HEK293 (cell line): ENCODE results near the gene KRTAP20-4.

ENCODE experiments used
- CTCF ChIA-PET: fragments of 350-600 bp; formaldehyde crosslinking; extraction: SDS; loops from one replicate; lab custom pipeline; 2021; ENCODE audit warnings: antibody characterized with exemption; lab: Yijun Ruan, JAX
- POLR2A ChIA-PET: fragments of 300-600 bp; formaldehyde crosslinking; extraction: SDS; loops from one replicate; lab custom pipeline; 2020; ENCODE audit warnings: antibody characterized with exemption, inconsistent platforms; lab: Yijun Ruan, JAX
- H3K27ac ChIP-seq: fragments of 200-500 bp; sonication (Bioruptor generic); 2 replicates; pipeline ENCODE4 v1.5.1; 2014; ENCODE audit warnings: low read depth, low read length, control low read depth, inconsistent platforms; ENCODE audit errors: extremely low read depth
- H3K36me3 ChIP-seq, 2 experiments: fragments of 200-500 bp in 1 of 2; sonication (Bioruptor generic) in 1 of 2; 1 replicate in 1 of 2; 2 replicates in 1 of 2; pipeline ENCODE4 v1.5.1; 2014 to 2017; ENCODE audit warnings: inconsistent platforms in 2 of 2, low read length in 2 of 2; ENCODE audit not compliant: control insufficient read depth in 2 of 2, insufficient read depth in 1 of 2
- H3K4me1 ChIP-seq: fragments of 200-500 bp; sonication (Bioruptor generic); 2 replicates; pipeline ENCODE4 v1.5.1; 2014; ENCODE audit warnings: mild to moderate bottlenecking, low read length, inconsistent platforms; ENCODE audit not compliant: control insufficient read depth, insufficient read depth
- H3K4me3 ChIP-seq: 2 replicates; pipeline ENCODE4 v1.5.1; 2011; ENCODE audit warnings: low read depth, mild to moderate bottlenecking, control low read depth, low read length, moderate library complexity
- H3K9me3 ChIP-seq: fragments of 200-500 bp; sonication (Bioruptor generic); 2 replicates; pipeline ENCODE4 v1.5.1; 2014; ENCODE audit warnings: low read depth, low read length, inconsistent platforms; ENCODE audit not compliant: control insufficient read depth, insufficient read depth
- BCL11A ChIP-seq: fragments of 450-650 bp; formaldehyde crosslinking; IDR thresholded peaks from 2 replicates; pipeline ENCODE4 v1.5.1; 2016; ENCODE audit warnings: low read depth, missing biosample characterization, missing genetic modification characterization
- BCL6B ChIP-seq: fragments of 450-650 bp; formaldehyde crosslinking; IDR thresholded peaks from 2 replicates; pipeline ENCODE4 v1.5.1; 2017; ENCODE audit warnings: missing biosample characterization, missing genetic modification characterization
- IKZF3 ChIP-seq: fragments of 450-650 bp; IDR thresholded peaks from 2 replicates; pipeline ENCODE4 v1.5.0; 2018; ENCODE audit warnings: missing biosample characterization, mild to moderate bottlenecking, missing genetic modification characterization, moderate library complexity
- MEIS1 ChIP-seq: sonication (generic); formaldehyde crosslinking; IDR thresholded peaks from 2 replicates; pipeline ENCODE4 v1.8.1; 2022; ENCODE audit warnings: missing genetic modification reagents, mild to moderate bottlenecking, borderline replicate concordance
- SALL2 ChIP-seq: fragments of 450-650 bp; formaldehyde crosslinking; IDR thresholded peaks from 2 replicates; pipeline ENCODE4 v1.5.0; 2017; ENCODE audit warnings: missing biosample characterization, mild to moderate bottlenecking, missing genetic modification characterization, borderline replicate concordance
- SETDB1 ChIP-seq: IDR thresholded peaks from one replicate; pipeline ENCODE4 v1.6.1; 2017; ENCODE audit warnings: mild to moderate bottlenecking, low read length, moderate library complexity, mixed read lengths; ENCODE audit not compliant: insufficient read length
- SP3 ChIP-seq: fragments of 450-650 bp; formaldehyde crosslinking; IDR thresholded peaks from 2 replicates; pipeline ENCODE4 v1.5.1; 2016; ENCODE audit warnings: missing biosample characterization, missing genetic modification characterization
- YY1 ChIP-seq: fragments of 450-650 bp; formaldehyde crosslinking; IDR thresholded peaks from 2 replicates; pipeline ENCODE4 v1.5.1; 2018; ENCODE audit warnings: missing biosample characterization, missing genetic modification characterization
- ZNF239 ChIP-seq: fragments of 450-650 bp; formaldehyde crosslinking; IDR thresholded peaks from 2 replicates; pipeline ENCODE4 v1.5.1; 2016; ENCODE audit warnings: missing biosample characterization, missing genetic modification characterization
- ZNF24 ChIP-seq: fragments of 450-650 bp; formaldehyde crosslinking; IDR thresholded peaks from 2 replicates; pipeline ENCODE4 v1.5.1; 2016; ENCODE audit warnings: missing biosample characterization, missing genetic modification characterization
- ZNF416 ChIP-seq: fragments of 450-650 bp; formaldehyde crosslinking; IDR thresholded peaks from 2 replicates; pipeline ENCODE4 v1.5.1; 2016; ENCODE audit warnings: missing biosample characterization, missing genetic modification characterization
- ZNF510 ChIP-seq: fragments of 450-650 bp; formaldehyde crosslinking; IDR thresholded peaks from 2 replicates; pipeline ENCODE4 v1.5.1; 2018; ENCODE audit warnings: mild to moderate bottlenecking, missing genetic modification characterization, missing biosample characterization; ENCODE audit not compliant: insufficient replicate concordance
- ZNF558 ChIP-seq: fragments of 450-650 bp; formaldehyde crosslinking; IDR thresholded peaks from 2 replicates; pipeline ENCODE4 v1.5.1; 2016; ENCODE audit warnings: missing biosample characterization, missing genetic modification characterization
- ZNF585B ChIP-seq: fragments of 450-650 bp; formaldehyde crosslinking; IDR thresholded peaks from 2 replicates; pipeline ENCODE4 v1.5.1; 2016; ENCODE audit warnings: missing biosample characterization, missing genetic modification characterization
- ZNF600 ChIP-seq: fragments of 450-650 bp; formaldehyde crosslinking; IDR thresholded peaks from 2 replicates; pipeline ENCODE4 v1.5.1; 2016; ENCODE audit warnings: missing biosample characterization, missing genetic modification characterization
- ZNF610 ChIP-seq: fragments of 450-650 bp; formaldehyde crosslinking; IDR thresholded peaks from 2 replicates; pipeline ENCODE4 v1.5.1; 2016; ENCODE audit warnings: missing biosample characterization, missing genetic modification characterization, borderline replicate concordance
- ZNF664 ChIP-seq: fragments of 450-650 bp; formaldehyde crosslinking; IDR thresholded peaks from 2 replicates; pipeline ENCODE4 v1.5.1; 2016; ENCODE audit warnings: missing biosample characterization, missing genetic modification characterization
- ZNF670 ChIP-seq: fragments of 450-650 bp; formaldehyde crosslinking; IDR thresholded peaks from 2 replicates; pipeline ENCODE4 v1.5.1; 2016; ENCODE audit warnings: missing biosample characterization, missing genetic modification characterization, low read depth
- ZNF830 ChIP-seq: fragments of 450-650 bp; IDR thresholded peaks from 2 replicates; pipeline ENCODE4 v1.5.0; 2018; ENCODE audit warnings: missing biosample characterization, missing genetic modification characterization, low read depth, mild to moderate bottlenecking, moderate library complexity
- ZSCAN4 ChIP-seq: fragments of 450-650 bp; formaldehyde crosslinking; IDR thresholded peaks from 2 replicates; pipeline ENCODE4 v1.5.1; 2017; ENCODE audit warnings: missing biosample characterization, missing genetic modification characterization
- TF ChIP-seq, protein P1 (sequence below): sonication (generic); formaldehyde crosslinking; IDR thresholded peaks from 2 replicates; pipeline ENCODE4 v1.8.1; 2022; ENCODE audit warnings: mild to moderate bottlenecking, moderate library complexity, missing genetic modification reagents
- TF ChIP-seq, protein P2 (sequence below): fragments of 450-650 bp; formaldehyde crosslinking; IDR thresholded peaks from 2 replicates; pipeline ENCODE4 v1.5.1; 2016; ENCODE audit warnings: missing biosample characterization, missing genetic modification characterization

Gene KRTAP20-4

DNA sequence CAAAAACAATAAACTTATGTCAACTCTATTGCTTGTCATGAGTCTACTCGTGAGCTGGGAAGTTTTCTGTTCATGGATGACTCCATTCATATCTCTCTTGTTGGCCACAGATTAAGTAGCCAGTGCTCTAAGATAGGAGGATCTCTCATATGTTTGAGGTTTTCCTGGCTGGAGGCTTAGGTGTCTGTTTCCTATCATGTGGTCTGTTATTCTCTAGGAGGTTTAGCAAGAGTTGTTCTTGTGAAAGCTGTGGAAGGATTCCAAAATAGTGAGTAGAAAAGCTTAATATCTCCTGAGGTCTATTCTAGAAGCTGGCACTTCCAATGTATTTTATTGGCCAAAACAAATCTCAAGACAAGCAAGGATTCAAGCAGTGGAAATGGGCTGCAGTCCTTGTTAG, 8.8 kb downstream of the KRTAP20-4 start:
- CTCF ChIA-PET = no interaction called here
- TF ChIP-seq ZNF664 (no peak), ZNF239 (tag by site-specific recombination) (no peak), IKZF3 (tag by site-specific recombination) (no peak), SP3 (no peak), ZNF558 (tag by site-specific recombination) (no peak)
- POLR2A ChIA-PET = no interaction called here
- Histone ChIP-seq H3K36me3 (no peaks in the 10 kb centered on the region), H3K4me3 (no peak overlapping the region), H3K27ac (no peak overlapping the region), H3K4me1 (no peaks in the 10 kb centered on the region), H3K9me3 (no peaks in the 10 kb centered on the region)

GRCh38 chr21:30634906-30635305, 14.5 kb downstream of the KRTAP20-4 start, which contains the start of gene KRTAP20-2:
TSS of gene KRTAP20-2 (plus strand) at chr21:30635206. CDS start at chr21:30635264, 58 bp downstream.
- H3K36me3 ChIP-seq = no peaks in the 10 kb centered on the region
- no peaks in the 10 kb centered on the region for H3K4me1 ChIP-seq
- H3K9me3 ChIP-seq = no peaks in the 10 kb centered on the region
- ChIA-PET POLR2A (no interaction called here), CTCF (no interaction called here)
- H3K27ac ChIP-seq = no peak within 1 kb of the TSS
- H3K4me3 ChIP-seq = no peak within 1 kb of the TSS
- TF ChIP-seq, protein P1, sequence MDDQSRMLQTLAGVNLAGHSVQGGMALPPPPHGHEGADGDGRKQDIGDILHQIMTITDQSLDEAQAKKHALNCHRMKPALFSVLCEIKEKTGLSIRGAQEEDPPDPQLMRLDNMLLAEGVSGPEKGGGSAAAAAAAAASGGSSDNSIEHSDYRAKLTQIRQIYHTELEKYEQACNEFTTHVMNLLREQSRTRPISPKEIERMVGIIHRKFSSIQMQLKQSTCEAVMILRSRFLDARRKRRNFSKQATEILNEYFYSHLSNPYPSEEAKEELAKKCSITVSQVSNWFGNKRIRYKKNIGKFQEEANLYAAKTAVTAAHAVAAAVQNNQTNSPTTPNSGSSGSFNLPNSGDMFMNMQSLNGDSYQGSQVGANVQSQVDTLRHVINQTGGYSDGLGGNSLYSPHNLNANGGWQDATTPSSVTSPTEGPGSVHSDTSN (CRISPR knock-in tag) = no peak
- no peak for TF ChIP-seq BCL6B (tag by site-specific recombination)
- no peak for TF ChIP-seq YY1
- TF ChIP-seq SALL2 (tag by site-specific recombination) = no peak
- TF ChIP-seq ZNF416 (tag by site-specific recombination) = no peak
- TF ChIP-seq ZNF24 (tag by site-specific recombination) = no peak
- TF ChIP-seq ZNF670 (tag by site-specific recombination) = no peak
- no peak for TF ChIP-seq ZNF510 (tag by site-specific recombination)
- no peak for TF ChIP-seq SETDB1
- TF ChIP-seq BCL11A = no peak
- no peak for TF ChIP-seq ZNF610 (tag by site-specific recombination)
- no peak for TF ChIP-seq ZNF830 (tag by site-specific recombination)
- no peak for TF ChIP-seq ZSCAN4
- TF ChIP-seq, protein P2, sequence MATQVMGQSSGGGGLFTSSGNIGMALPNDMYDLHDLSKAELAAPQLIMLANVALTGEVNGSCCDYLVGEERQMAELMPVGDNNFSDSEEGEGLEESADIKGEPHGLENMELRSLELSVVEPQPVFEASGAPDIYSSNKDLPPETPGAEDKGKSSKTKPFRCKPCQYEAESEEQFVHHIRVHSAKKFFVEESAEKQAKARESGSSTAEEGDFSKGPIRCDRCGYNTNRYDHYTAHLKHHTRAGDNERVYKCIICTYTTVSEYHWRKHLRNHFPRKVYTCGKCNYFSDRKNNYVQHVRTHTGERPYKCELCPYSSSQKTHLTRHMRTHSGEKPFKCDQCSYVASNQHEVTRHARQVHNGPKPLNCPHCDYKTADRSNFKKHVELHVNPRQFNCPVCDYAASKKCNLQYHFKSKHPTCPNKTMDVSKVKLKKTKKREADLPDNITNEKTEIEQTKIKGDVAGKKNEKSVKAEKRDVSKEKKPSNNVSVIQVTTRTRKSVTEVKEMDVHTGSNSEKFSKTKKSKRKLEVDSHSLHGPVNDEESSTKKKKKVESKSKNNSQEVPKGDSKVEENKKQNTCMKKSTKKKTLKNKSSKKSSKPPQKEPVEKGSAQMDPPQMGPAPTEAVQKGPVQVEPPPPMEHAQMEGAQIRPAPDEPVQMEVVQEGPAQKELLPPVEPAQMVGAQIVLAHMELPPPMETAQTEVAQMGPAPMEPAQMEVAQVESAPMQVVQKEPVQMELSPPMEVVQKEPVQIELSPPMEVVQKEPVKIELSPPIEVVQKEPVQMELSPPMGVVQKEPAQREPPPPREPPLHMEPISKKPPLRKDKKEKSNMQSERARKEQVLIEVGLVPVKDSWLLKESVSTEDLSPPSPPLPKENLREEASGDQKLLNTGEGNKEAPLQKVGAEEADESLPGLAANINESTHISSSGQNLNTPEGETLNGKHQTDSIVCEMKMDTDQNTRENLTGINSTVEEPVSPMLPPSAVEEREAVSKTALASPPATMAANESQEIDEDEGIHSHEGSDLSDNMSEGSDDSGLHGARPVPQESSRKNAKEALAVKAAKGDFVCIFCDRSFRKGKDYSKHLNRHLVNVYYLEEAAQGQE (tag by site-specific recombination) = no peak
- TF ChIP-seq ZNF600 (tag by site-specific recombination) = no peak
- no peak for TF ChIP-seq MEIS1 (CRISPR knock-in tag)
- no peak for TF ChIP-seq ZNF585B
- TF ChIP-seq, all 188 proteins: peak for 0
